Endodermal cell (in vitro differentiated cells): ENCODE data around the gene BOK. TPM values are rescaled to one million over a fixed set of nuclear protein-coding genes. Genes with fewer than 3 reads are reported as not detected.
A peak's percentile ranks its signal among the peaks of the same experiment; 100 is the strongest.

Experiments
- DNase-seq: peaks from one replicate; pipeline ENCODE4 v3.0.0-alpha.2; 2017
- H3K27ac ChIP-seq: 2 replicates; pipeline ENCODE4 v1.5.1; 2013; ENCODE audit warnings: mild to moderate bottlenecking, low read depth, low read length, moderate library complexity
- H3K27me3 ChIP-seq: 2 replicates; pipeline ENCODE4 v1.6.1; 2013; ENCODE audit warnings: mild to moderate bottlenecking, low read length, moderate library complexity; ENCODE audit not compliant: insufficient read depth, control insufficient read depth, poor library complexity, severe bottlenecking
- H3K36me3 ChIP-seq: 2 replicates; pipeline ENCODE4 v1.7.0; 2013; ENCODE audit warnings: mild to moderate bottlenecking, low read length, moderate library complexity; ENCODE audit not compliant: control insufficient read depth, insufficient read depth
- H3K4me1 ChIP-seq: one replicate; pipeline ENCODE4 v1.7.0; 2013; ENCODE audit warnings: low read length; ENCODE audit not compliant: control insufficient read depth, insufficient read depth
- H3K4me3 ChIP-seq: 2 replicates; pipeline ENCODE4 v1.5.1; 2013; ENCODE audit warnings: mild to moderate bottlenecking, low read length, moderate library complexity
- H3K9ac ChIP-seq: 2 replicates; pipeline ENCODE4 v1.6.1; 2013; ENCODE audit warnings: mild to moderate bottlenecking, low read length, moderate library complexity; ENCODE audit not compliant: poor library complexity, severe bottlenecking; ENCODE audit errors: extremely low read depth
- H3K9me3 ChIP-seq: 2 replicates; pipeline ENCODE4 v1.6.1; 2013; ENCODE audit warnings: mild to moderate bottlenecking, low read length, moderate library complexity; ENCODE audit not compliant: control insufficient read depth
- H3K27ac Mint-ChIP-seq: 2 replicates; pipeline ENCODE4 v1.8.0; 2020; ENCODE audit warnings: mixed read lengths
- H3K27me3 Mint-ChIP-seq: 2 replicates; pipeline ENCODE4 v1.8.0; 2021; ENCODE audit warnings: mild to moderate bottlenecking, mixed read lengths; ENCODE audit not compliant: insufficient read depth
- H3K36me3 Mint-ChIP-seq: 2 replicates; pipeline ENCODE4 v1.8.0; 2020; ENCODE audit warnings: low read depth, mixed read lengths
- H3K4me1 Mint-ChIP-seq: 2 replicates; pipeline ENCODE4 v1.8.0; 2020; ENCODE audit warnings: mixed read lengths
- H3K4me3 Mint-ChIP-seq: 2 replicates; pipeline ENCODE4 v1.8.0; 2020; ENCODE audit warnings: mild to moderate bottlenecking, moderate library complexity, mixed read lengths
- H3K9me3 Mint-ChIP-seq: 2 replicates; pipeline ENCODE4 v1.8.0; 2020; ENCODE audit warnings: mild to moderate bottlenecking, mixed read lengths
- CTCF ChIP-seq: fragments of 200-600 bp; sonication (generic); conservative IDR thresholded peaks from 2 replicates; pipeline ENCODE4 v1.5.0; 2021; ENCODE audit warnings: antibody characterized with exemption, mild to moderate bottlenecking
- WGBS, 2 experiments: methylation state at CpG; one replicate each; pipeline versions ENCODE4 v1.1.5 to v1.1.7; 2013; ENCODE audit warnings: missing lambda C conversion rate in 2 of 2, mixed read lengths in 1 of 2; ENCODE audit not compliant: insufficient coverage in 1 of 2, insufficient read length in 1 of 2; 5-methylcytosine and 5-hydroxymethylcytosine counted together
- total RNA-seq, 2 donors: library from RNA; stranded (reverse); fragmentation: NEBNext Ultra II Directional in 1 of 2; extraction: Animal tissue kit (Norgen Biotek cat#: 25700) in 1 of 2; gene quantifications; 2 replicates in 1 of 2; 3 replicates in 1 of 2; pipeline ENCODE4 v1.2.1, GENCODE V29; 2021

The BOK gene
- total RNA-seq, 2 donors from 2014 or later = 23.4 to 24.5 TPM

DNA sequence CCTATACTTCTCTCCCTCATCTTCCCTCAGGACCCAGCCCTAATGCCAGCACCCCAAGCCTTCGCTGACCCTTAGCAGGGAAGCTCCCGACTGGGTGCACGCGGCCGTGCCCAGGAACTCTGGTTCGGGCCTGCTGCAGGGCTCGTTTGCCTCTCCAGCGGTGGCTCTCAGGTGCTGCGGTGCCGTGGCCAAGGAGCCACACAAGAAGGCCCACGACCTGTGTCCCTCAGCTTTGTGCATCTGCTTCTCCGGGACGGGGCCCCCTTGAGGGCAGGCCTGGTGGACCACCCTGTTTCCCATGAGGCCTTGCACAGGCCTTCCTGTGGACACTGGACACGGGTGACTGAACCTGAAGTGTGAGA is 17.7 kb downstream of the BOK start:
- peak; percentile 43 for TF ChIP-seq CTCF
- H3K4me1 Mint-ChIP-seq = no peaks in the 10 kb centered on the region
- no peak overlapping the region for H3K27ac Mint-ChIP-seq
- WGBS, 2 experiments = 95 to 99% methylated on average over 14 of the region's 14 CpGs
- Histone ChIP-seq H3K9ac (no peak overlapping the region), H3K4me1 (no peaks in the 10 kb centered on the region), H3K27me3 (no peaks in the 10 kb centered on the region), H3K27ac (no peak overlapping the region), H3K36me3 (peaks cover 7% of the 10 kb centered on the region), H3K9me3 (peaks cover 16% of the 10 kb centered on the region), H3K4me3 (no peak overlapping the region)
- no peak overlapping the region for H3K4me3 Mint-ChIP-seq
- peaks cover 4% of the 10 kb centered on the region for H3K9me3 Mint-ChIP-seq
- H3K36me3 Mint-ChIP-seq = peaks cover 38% of the 10 kb centered on the region
- H3K27me3 Mint-ChIP-seq = peaks cover 1% of the 10 kb centered on the region
- peak; percentile 57 for DNase-seq

GRCh38 chr2:241577413-241578122 is 19.0 kb downstream of the BOK start:
- Histone ChIP-seq H3K4me3 (no peak overlapping the region), H3K27me3 (no peaks in the 10 kb centered on the region), H3K27ac (no peak overlapping the region), H3K4me1 (no peaks in the 10 kb centered on the region), H3K9ac (no peak overlapping the region), H3K9me3 (peaks cover 26% of the 10 kb centered on the region), H3K36me3 (peaks cover 15% of the 10 kb centered on the region)
- TF ChIP-seq CTCF = no peak
- peaks cover 13% of the 10 kb centered on the region for H3K9me3 Mint-ChIP-seq
- 86% methylated on average over 7 of the region's 9 CpGs; no CpG with 5 or more reads in 1 of the 2 experiments for WGBS, 2 experiments
- peaks cover 44% of the 10 kb centered on the region for H3K36me3 Mint-ChIP-seq
- H3K27ac Mint-ChIP-seq = no peak overlapping the region
- peaks cover 1% of the 10 kb centered on the region for H3K27me3 Mint-ChIP-seq
- H3K4me3 Mint-ChIP-seq = no peak overlapping the region
- peak; percentile 38 for DNase-seq
- no peaks in the 10 kb centered on the region for H3K4me1 Mint-ChIP-seq

DNA sequence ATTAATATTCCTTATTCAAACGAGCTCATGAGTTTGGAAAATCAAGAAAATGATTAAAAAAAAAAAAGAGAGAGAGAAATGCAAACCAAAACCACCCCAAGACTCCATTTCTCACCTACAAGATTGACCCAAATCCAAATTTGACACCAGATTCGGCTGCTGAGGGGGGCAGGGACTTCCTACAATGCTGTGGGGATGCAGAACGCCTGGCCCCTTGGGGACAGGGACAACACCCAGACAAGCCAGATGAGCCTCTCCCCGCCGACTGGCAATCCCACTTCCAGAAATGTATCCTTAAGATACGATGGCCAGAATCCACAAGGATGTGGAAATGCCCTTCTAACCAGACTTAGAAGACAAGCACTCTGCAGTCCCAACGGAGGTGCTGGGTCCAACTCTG is 20.7 kb downstream of the BOK start:
- Histone ChIP-seq H3K4me3 (no peak overlapping the region), H3K4me1 (no peaks in the 10 kb centered on the region), H3K9ac (no peak overlapping the region), H3K36me3 (peaks cover 32% of the 10 kb centered on the region), H3K9me3 (peaks cover 42% of the 10 kb centered on the region), H3K27ac (no peak overlapping the region), H3K27me3 (no peaks in the 10 kb centered on the region)
- H3K4me1 Mint-ChIP-seq = no peaks in the 10 kb centered on the region
- TF ChIP-seq CTCF = no peak
- peaks cover 27% of the 10 kb centered on the region for H3K9me3 Mint-ChIP-seq
- peaks cover 1% of the 10 kb centered on the region for H3K27me3 Mint-ChIP-seq
- no peak overlapping the region for H3K27ac Mint-ChIP-seq
- peaks cover 58% of the 10 kb centered on the region for H3K36me3 Mint-ChIP-seq
- no peak overlapping the region for H3K4me3 Mint-ChIP-seq
- no peak for DNase-seq
- WGBS, 2 experiments = 95 to 100% methylated on average over 4 to 6 of the region's 7 CpGs
